ENCODE data around the gene DNAJB12. TPM values are rescaled to one million over a fixed set of nuclear protein-coding genes. Genes with fewer than 3 reads are reported as not detected.
"Not testable (repeated sequence)": the region's sequence is repeated elsewhere in the genome, so short reads cannot be mapped to it uniquely, and the experiment has no call there.

DNAJB12 gene
- total RNA-seq = 10 to 100 TPM; 32.6 to 39.4 (median 35.4) TPM

- Mint-ChIP-seq H3K36me3 (ENCODE audit: insufficient read depth) (peaks cover 25% of the 10 kb centered on the region), H3K9me3 (no peaks in the 10 kb centered on the region), H3K4me1 (ENCODE audit: low read depth) (peaks cover 43% of the 10 kb centered on the region), H3K27me3 (ENCODE audit: low read depth) (no peaks in the 10 kb centered on the region), H3K4me3 (peak within 1 kb of the TSS; percentile 98)
- peak; percentile 84 for DNase-seq
- ATAC-seq = peak; percentile 83 to 88
These were observed at the start of gene DNAJB12 for GRCh38 chr10:72354356-72355213. Gene DNAJB12 (minus strand): TSS chr10:72354919. CDS start chr10:72354897, 22 bp downstream.

- not testable (repeated sequence) for H3K9me3 Mint-ChIP-seq; ATAC-seq; H3K27me3 Mint-ChIP-seq (ENCODE audit: low read depth); H3K4me3 Mint-ChIP-seq; H3K4me1 Mint-ChIP-seq (ENCODE audit: low read depth); DNase-seq
- H3K36me3 Mint-ChIP-seq (ENCODE audit: insufficient read depth) = peaks cover 23% of the 10 kb centered on the region
These were observed 40.9 kb upstream of the DNAJB12 start for GRCh38 chr10:72395581-72395980.

GRCh38 chr10:72392571-72392970 lies 37.9 kb upstream of the DNAJB12 start:
- DNase-seq (no peak), ATAC-seq (no peak)
- Mint-ChIP-seq H3K36me3 (ENCODE audit: insufficient read depth) (peaks cover 10% of the 10 kb centered on the region), H3K4me3 (no peak overlapping the region), H3K9me3 (no peaks in the 10 kb centered on the region), H3K27me3 (ENCODE audit: low read depth) (no peaks in the 10 kb centered on the region), H3K4me1 (ENCODE audit: low read depth) (no peaks in the 10 kb centered on the region)

GRCh38 chr10:72390764-72391163 lies 36.0 kb upstream of the DNAJB12 start:
- Mint-ChIP-seq H3K9me3 (no peaks in the 10 kb centered on the region), H3K36me3 (ENCODE audit: insufficient read depth) (peaks cover 7% of the 10 kb centered on the region), H3K4me1 (ENCODE audit: low read depth) (no peaks in the 10 kb centered on the region), H3K27me3 (ENCODE audit: low read depth) (no peaks in the 10 kb centered on the region), H3K4me3 (no peak overlapping the region)
- no peak for DNase-seq
- ATAC-seq = no peak

- peaks cover 7% of the 10 kb centered on the region for H3K36me3 Mint-ChIP-seq (ENCODE audit: insufficient read depth)
- H3K4me3 Mint-ChIP-seq = no peak overlapping the region
- no peak for ATAC-seq
- H3K4me1 Mint-ChIP-seq (ENCODE audit: low read depth) = no peaks in the 10 kb centered on the region
- H3K9me3 Mint-ChIP-seq = no peaks in the 10 kb centered on the region
- H3K27me3 Mint-ChIP-seq (ENCODE audit: low read depth) = no peaks in the 10 kb centered on the region
- no peak for DNase-seq
These were observed 35.0 kb upstream of the DNAJB12 start for GRCh38 chr10:72389716-72390115.

- Mint-ChIP-seq H3K4me3 (no peak overlapping the region), H3K9me3 (no peaks in the 10 kb centered on the region), H3K4me1 (ENCODE audit: low read depth) (no peaks in the 10 kb centered on the region), H3K27me3 (ENCODE audit: low read depth) (no peaks in the 10 kb centered on the region), H3K36me3 (ENCODE audit: insufficient read depth) (peaks cover 7% of the 10 kb centered on the region)
- DNase-seq (no peak), ATAC-seq (no peak)
These were observed 34.3 kb upstream of the DNAJB12 start for GRCh38 chr10:72389014-72389413.

GRCh38 chr10:72388062-72388461 lies 33.3 kb upstream of the DNAJB12 start:
- ATAC-seq (no peak), DNase-seq (no peak)
- Mint-ChIP-seq H3K4me1 (ENCODE audit: low read depth) (no peaks in the 10 kb centered on the region), H3K4me3 (no peak overlapping the region), H3K27me3 (ENCODE audit: low read depth) (no peaks in the 10 kb centered on the region), H3K36me3 (ENCODE audit: insufficient read depth) (peaks cover 4% of the 10 kb centered on the region), H3K9me3 (no peaks in the 10 kb centered on the region)

- H3K36me3 Mint-ChIP-seq (ENCODE audit: insufficient read depth) = peaks cover 1% of the 10 kb centered on the region
- DNase-seq (no peak), ATAC-seq (no peak)
- H3K27me3 Mint-ChIP-seq (ENCODE audit: low read depth) = no peaks in the 10 kb centered on the region
- H3K9me3 Mint-ChIP-seq = no peaks in the 10 kb centered on the region
- no peak overlapping the region for H3K4me3 Mint-ChIP-seq
- no peaks in the 10 kb centered on the region for H3K4me1 Mint-ChIP-seq (ENCODE audit: low read depth)
These were observed 32.3 kb upstream of the DNAJB12 start for GRCh38 chr10:72386916-72387586.

- Mint-ChIP-seq H3K4me3 (no peak overlapping the region), H3K36me3 (ENCODE audit: insufficient read depth) (peaks cover 1% of the 10 kb centered on the region), H3K27me3 (ENCODE audit: low read depth) (no peaks in the 10 kb centered on the region), H3K9me3 (no peaks in the 10 kb centered on the region), H3K4me1 (ENCODE audit: low read depth) (no peaks in the 10 kb centered on the region)
- DNase-seq (no peak), ATAC-seq (no peak)
These were observed 31.0 kb upstream of the DNAJB12 start for GRCh38 chr10:72385724-72386123.

- not testable (repeated sequence) for H3K4me1 Mint-ChIP-seq (ENCODE audit: low read depth); ATAC-seq; H3K4me3 Mint-ChIP-seq; H3K36me3 Mint-ChIP-seq (ENCODE audit: insufficient read depth); H3K9me3 Mint-ChIP-seq; H3K27me3 Mint-ChIP-seq (ENCODE audit: low read depth); DNase-seq
These were observed 30.3 kb upstream of the DNAJB12 start for GRCh38 chr10:72384982-72385381.

GRCh38 chr10:72379776-72380175 lies 25.1 kb upstream of the DNAJB12 start:
- Mint-ChIP-seq H3K4me3 (no peak overlapping the region), H3K27me3 (ENCODE audit: low read depth) (no peaks in the 10 kb centered on the region), H3K4me1 (ENCODE audit: low read depth) (no peaks in the 10 kb centered on the region), H3K36me3 (ENCODE audit: insufficient read depth) (peaks cover 5% of the 10 kb centered on the region), H3K9me3 (no peaks in the 10 kb centered on the region)
- no peak for ATAC-seq
- no peak for DNase-seq

- Mint-ChIP-seq H3K9me3 (no peaks in the 10 kb centered on the region), H3K27me3 (ENCODE audit: low read depth) (no peaks in the 10 kb centered on the region), H3K4me1 (ENCODE audit: low read depth) (no peaks in the 10 kb centered on the region), H3K36me3 (ENCODE audit: insufficient read depth) (peaks cover 5% of the 10 kb centered on the region), H3K4me3 (no peak overlapping the region)
- DNase-seq (no peak), ATAC-seq (no peak)
These were observed 24.3 kb upstream of the DNAJB12 start for GRCh38 chr10:72379062-72379461.

- DNase-seq (no peak), ATAC-seq (no peak)
- Mint-ChIP-seq H3K9me3 (no peaks in the 10 kb centered on the region), H3K4me3 (no peak overlapping the region), H3K4me1 (ENCODE audit: low read depth) (peaks cover 2% of the 10 kb centered on the region), H3K27me3 (ENCODE audit: low read depth) (no peaks in the 10 kb centered on the region), H3K36me3 (ENCODE audit: insufficient read depth) (peaks cover 6% of the 10 kb centered on the region)
These were observed 20.9 kb upstream of the DNAJB12 start for GRCh38 chr10:72375585-72375984.

GRCh38 chr10:72375173-72375572 lies 20.5 kb upstream of the DNAJB12 start:
- no peak overlapping the region for H3K4me3 Mint-ChIP-seq
- no peak for DNase-seq
- H3K36me3 Mint-ChIP-seq (ENCODE audit: insufficient read depth) = peaks cover 6% of the 10 kb centered on the region
- ATAC-seq = no peak
- H3K9me3 Mint-ChIP-seq = no peaks in the 10 kb centered on the region
- peaks cover 6% of the 10 kb centered on the region for H3K4me1 Mint-ChIP-seq (ENCODE audit: low read depth)
- no peaks in the 10 kb centered on the region for H3K27me3 Mint-ChIP-seq (ENCODE audit: low read depth)

GRCh38 chr10:72370201-72370722 lies 15.5 kb upstream of the DNAJB12 start:
- Mint-ChIP-seq H3K4me1 (ENCODE audit: low read depth) (peaks cover 16% of the 10 kb centered on the region), H3K27me3 (ENCODE audit: low read depth) (no peaks in the 10 kb centered on the region), H3K4me3 (no peak overlapping the region), H3K9me3 (no peaks in the 10 kb centered on the region), H3K36me3 (ENCODE audit: insufficient read depth) (peaks cover 11% of the 10 kb centered on the region)
- peak; percentile 83 to 89 for ATAC-seq
- no peak for DNase-seq
